Common myeloid progenitor, CD34-positive (primary cell): ENCODE data around the gene HTR3A.

Experiments used
- CTCF ChIA-PET: fragments of 350-600 bp; sonication (Branson Sonifier 250); formaldehyde crosslinking; loops from one replicate; lab custom pipeline; 2021; ENCODE audit warnings: antibody characterized with exemption; lab: Charles Lee
- POLR2A ChIA-PET: fragments of 350-600 bp; sonication (Branson Sonifier 250); formaldehyde crosslinking; loops from one replicate; lab custom pipeline; 2021; ENCODE audit warnings: antibody characterized with exemption; lab: Charles Lee
- DNase-seq, 3 donors: peaks; one replicate each; pipeline versions ENCODE4 v3.0.0 to v3.0.0-alpha.2; 2013
- H3K27ac ChIP-seq, 2 experiments: 1 replicate in 1 of 2; 2 replicates in 1 of 2; pipeline ENCODE4 v1.7.0; 2013; ENCODE audit warnings: inconsistent platforms in 2 of 2, low read length in 2 of 2, mild to moderate bottlenecking in 2 of 2, low read depth in 1 of 2, moderate library complexity in 1 of 2; ENCODE audit not compliant: severe bottlenecking in 2 of 2, insufficient read depth in 1 of 2, poor library complexity in 1 of 2
- H3K27me3 ChIP-seq, 5 experiments: replicated peaks in 2 of 5; 1 replicate in 3 of 5; 2 replicates in 2 of 5; pipeline versions ENCODE4 v1.6.1 to v1.7.0; 2013; ENCODE audit warnings: low read length in 4 of 5, mild to moderate bottlenecking in 2 of 5, moderate library complexity in 2 of 5, inconsistent platforms in 1 of 5; ENCODE audit not compliant: insufficient read depth in 5 of 5, control insufficient read depth in 4 of 5
- H3K36me3 ChIP-seq, 4 experiments: 1 replicate in 2 of 4; 2 replicates in 2 of 4; pipeline versions ENCODE4 v1.6.1 to v1.7.0; 2013; ENCODE audit warnings: low read length in 3 of 4, control low read depth in 1 of 4, mild to moderate bottlenecking in 1 of 4; ENCODE audit not compliant: control insufficient read depth in 4 of 4, insufficient read depth in 4 of 4
- H3K4me1 ChIP-seq, 4 experiments: 1 replicate in 3 of 4; 2 replicates in 1 of 4; pipeline versions ENCODE4 v1.6.1 to v1.7.1; 2013; ENCODE audit warnings: low read length in 3 of 4, mild to moderate bottlenecking in 3 of 4, control low read depth in 1 of 4, inconsistent platforms in 1 of 4, moderate library complexity in 1 of 4; ENCODE audit not compliant: control insufficient read depth in 4 of 4, insufficient read depth in 4 of 4; ENCODE audit errors: control extremely low read depth in 1 of 4
- H3K4me3 ChIP-seq, 7 experiments: 1 replicate in 4 of 7; 2 replicates in 3 of 7; pipeline versions ENCODE4 v1.5.1 to v1.7.0; 2013; ENCODE audit warnings: mild to moderate bottlenecking in 7 of 7, low read length in 6 of 7, moderate library complexity in 6 of 7, inconsistent platforms in 2 of 7, low read depth in 2 of 7, control low read depth in 1 of 7; ENCODE audit not compliant: insufficient read depth in 4 of 7, control insufficient read depth in 1 of 7; ENCODE audit errors: extremely low read depth in 1 of 7
- H3K9me3 ChIP-seq, 5 experiments: 1 replicate in 4 of 5; 2 replicates in 1 of 5; pipeline versions ENCODE4 v1.6.1 to v1.7.1; 2013; ENCODE audit warnings: low read length in 4 of 5, mild to moderate bottlenecking in 2 of 5, inconsistent platforms in 1 of 5, low read depth in 1 of 5, moderate library complexity in 1 of 5; ENCODE audit not compliant: control insufficient read depth in 4 of 5, insufficient read depth in 2 of 5; ENCODE audit errors: control extremely low read depth in 1 of 5
- WGBS: methylation state at CpG from one replicate; pipeline ENCODE4 v1.1.5; 2013; ENCODE audit not compliant: insufficient coverage; 5-methylcytosine and 5-hydroxymethylcytosine counted together

HTR3A gene

GRCh38 chr11:114026355-114026754 lies 51.4 kb downstream of the HTR3A start:
- Histone ChIP-seq H3K27me3 (peaks cover 0 to 10% (median 0%) of the 10 kb centered on the region in 5 experiments), H3K27ac (no peak overlapping the region), H3K9me3 (no peaks in the 10 kb centered on the region), H3K4me3 (no peak overlapping the region), H3K36me3 (no peaks in the 10 kb centered on the region), H3K4me1 (no peaks in the 10 kb centered on the region)
- ChIA-PET POLR2A (no interaction called here), CTCF (interaction anchor here (0.8 to 10.0 kb wide), 13 partner anchors 9 to 236 kb away, joined by 3 to 168 read pairs (median 6); no protein-coding TSS in a partner anchor)
- peak; percentile 76 to 87 (median 87) for DNase-seq
- WGBS = 11% methylated on average over 1 of the region's 1 CpG

GRCh38 chr11:114027391-114027790 lies 52.5 kb downstream of the HTR3A start:
- CTCF ChIA-PET = interaction anchor here (1.2 to 10.0 kb wide), 11 partner anchors 8 to 235 kb away, joined by 3 to 168 read pairs (median 6); no protein-coding TSS in a partner anchor
- Histone ChIP-seq H3K4me3 (no peak overlapping the region), H3K27me3 (peaks cover 0 to 13% (median 0%) of the 10 kb centered on the region in 5 experiments), H3K9me3 (no peaks in the 10 kb centered on the region), H3K36me3 (no peaks in the 10 kb centered on the region), H3K4me1 (no peaks in the 10 kb centered on the region), H3K27ac (no peak overlapping the region)
- 93% methylated on average over 11 of the region's 11 CpGs for WGBS
- POLR2A ChIA-PET = no interaction called here
- no peak for DNase-seq

- no peak overlapping the region for H3K27ac ChIP-seq
- H3K27me3 ChIP-seq = peaks cover 0 to 13% (median 0%) of the 10 kb centered on the region in 5 experiments
- no peak for DNase-seq
These were observed 53.0 kb downstream of the HTR3A start for GRCh38 chr11:114027926-114028325.

GRCh38 chr11:114031246-114031966 lies 56.5 kb downstream of the HTR3A start:
- peaks cover 0 to 12% (median 0%) of the 10 kb centered on the region in 5 experiments for H3K27me3 ChIP-seq
- DNase-seq = no peak
- H3K9me3 ChIP-seq = no peaks in the 10 kb centered on the region
- H3K4me3 ChIP-seq = no peak overlapping the region
- CTCF ChIA-PET = interaction anchor here (2.4 to 10.0 kb wide), 3 partner anchors 11 to 231 kb away, joined by 6 to 168 read pairs (median 19); no protein-coding TSS in a partner anchor
- peaks cover 0 to 7% (median 4%) of the 10 kb centered on the region in 4 experiments for H3K4me1 ChIP-seq
- POLR2A ChIA-PET = no interaction called here
- 97% methylated on average over 9 of the region's 18 CpGs for WGBS
- no peaks in the 10 kb centered on the region for H3K36me3 ChIP-seq
- H3K27ac ChIP-seq = no peak overlapping the region

More at GRCh38 chr11:114027926-114028325, 53.0 kb downstream of the HTR3A start:
- POLR2A ChIA-PET = no interaction called here
- Histone ChIP-seq H3K9me3 (no peaks in the 10 kb centered on the region), H3K36me3 (no peaks in the 10 kb centered on the region), H3K4me1 (no peaks in the 10 kb centered on the region), H3K4me3 (no peak overlapping the region)
- 71% methylated on average over 2 of the region's 4 CpGs for whole genome bisulfite sequencing
- CTCF ChIA-PET = interaction anchor here (1.0 to 10.0 kb wide), 11 partner anchors 8 to 235 kb away, joined by 3 to 168 read pairs (median 6); no protein-coding TSS in a partner anchor

- CTCF ChIA-PET = interaction anchor here (0.7 to 10.0 kb wide), 4 partner anchors 32 to 231 kb away, joined by 3 to 168 read pairs (median 129); no protein-coding TSS in a partner anchor
- H3K27ac ChIP-seq = no peak overlapping the region
- no peak overlapping the region for H3K4me3 ChIP-seq
- H3K27me3 ChIP-seq = peaks cover 0 to 12% (median 0%) of the 10 kb centered on the region in 5 experiments
- peaks cover 0 to 9% (median 6%) of the 10 kb centered on the region in 4 experiments for H3K4me1 ChIP-seq
- WGBS = 87% methylated on average over 3 of the region's 5 CpGs
- no peaks in the 10 kb centered on the region for H3K9me3 ChIP-seq
- POLR2A ChIA-PET = no interaction called here
- no peaks in the 10 kb centered on the region for H3K36me3 ChIP-seq
- DNase-seq = no peak
These were observed 57.0 kb downstream of the HTR3A start for GRCh38 chr11:114031967-114032320.

- no peak overlapping the region for H3K27ac ChIP-seq
- WGBS = 94% methylated on average over 3 of the region's 5 CpGs
- H3K27me3 ChIP-seq = peaks cover 0 to 8% (median 0%) of the 10 kb centered on the region in 5 experiments
- no peaks in the 10 kb centered on the region for H3K9me3 ChIP-seq
- H3K36me3 ChIP-seq = no peaks in the 10 kb centered on the region
- DNase-seq = no peak
- H3K4me3 ChIP-seq = no peak overlapping the region
- ChIA-PET POLR2A (interaction anchor here (0.7 kb wide), 1 partner anchor 159 kb away, joined by 3 read pairs; no protein-coding TSS in a partner anchor), CTCF (interaction anchor here (1.6 to 8.0 kb wide), 6 partner anchors 13 to 232 kb away, joined by 4 to 155 read pairs (median 28); no protein-coding TSS in a partner anchor)
- peaks cover 0 to 9% (median 6%) of the 10 kb centered on the region in 4 experiments for H3K4me1 ChIP-seq
These were observed 58.2 kb downstream of the HTR3A start for GRCh38 chr11:114033066-114033465.
